Measurements from ENCODE around the gene SNN.

Gene SNN

DNA sequence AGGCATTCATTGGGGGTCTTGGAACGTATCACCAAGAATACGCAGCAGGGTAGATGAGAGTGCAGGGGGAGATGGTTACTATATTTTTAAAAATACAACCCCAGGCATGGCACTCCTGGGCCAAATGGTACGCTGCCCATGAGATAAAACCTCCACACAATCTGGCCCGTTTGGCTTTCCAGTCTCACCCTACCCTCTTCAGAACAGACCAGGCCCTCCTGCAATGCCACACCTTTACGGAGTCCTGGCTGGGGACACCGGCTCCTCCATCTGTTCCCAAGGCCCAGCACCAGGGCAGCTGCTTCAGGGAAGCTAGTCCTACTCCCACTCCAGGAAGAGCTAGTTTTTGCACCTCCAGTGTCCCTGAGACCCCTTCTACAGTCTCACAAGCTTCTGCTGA is 24.4 kb downstream of the SNN start:
- Histone ChIP-seq H2AK5ac (ENCODE audit: low read length) (no peak overlapping the region), H3K27me3 (ENCODE audit: insufficient read depth, low read length) (no peaks in the 10 kb centered on the region), H3K4ac (ENCODE audit: low read depth, low read length) (no peak overlapping the region), H3K9ac (ENCODE audit: low read length) (no peak overlapping the region), H3K4me3 (ENCODE audit: low read depth, low read length) (no peak overlapping the region), H3K79me2 (ENCODE audit: control insufficient read depth, insufficient read depth, low read length, poor library complexity) (no peaks in the 10 kb centered on the region), H3K27ac (ENCODE audit: low read depth, low read length) (no peak overlapping the region), H3K9me3 (ENCODE audit: insufficient read depth, low read depth, low read length) (no peaks in the 10 kb centered on the region), H3K4me2 (ENCODE audit: low read length) (no peak overlapping the region), H3K79me1 (ENCODE audit: low read length) (no peaks in the 10 kb centered on the region), H3K23ac (ENCODE audit: low read length) (no peak overlapping the region), H2AFZ (ENCODE audit: insufficient read depth, low read length, poor library complexity) (no peak overlapping the region), H3K36me3 (ENCODE audit: control insufficient read depth in 1 of 2, insufficient read depth in 2 of 2, low read length in 2 of 2) (peaks cover 36 to 50% of the 10 kb centered on the region in 2 experiments), H3K4me1 (ENCODE audit: control insufficient read depth in 1 of 2, insufficient read depth in 2 of 2, low read length in 2 of 2) (no peaks in the 10 kb centered on the region), H2BK12ac (ENCODE audit: low read length) (no peak overlapping the region), H4K8ac (ENCODE audit: low read depth, low read length) (no peak overlapping the region), H3K14ac (ENCODE audit: low read length) (no peak overlapping the region), H3K18ac (ENCODE audit: low read length) (no peak overlapping the region), H4K12ac (ENCODE audit: low read depth, low read length) (no peak overlapping the region), H2BK120ac (ENCODE audit: insufficient read depth, low read length, poor library complexity) (no peak overlapping the region), H4K91ac (ENCODE audit: low read depth, low read length) (no peak overlapping the region), H2BK5ac (ENCODE audit: low read depth, low read length, poor library complexity) (no peak overlapping the region)
- no peak for DNase-seq
- no CpG with 5 or more reads among the region's 6 CpGs for WGBS (ENCODE audit: extremely low coverage, insufficient coverage, insufficient read length)

DNA sequence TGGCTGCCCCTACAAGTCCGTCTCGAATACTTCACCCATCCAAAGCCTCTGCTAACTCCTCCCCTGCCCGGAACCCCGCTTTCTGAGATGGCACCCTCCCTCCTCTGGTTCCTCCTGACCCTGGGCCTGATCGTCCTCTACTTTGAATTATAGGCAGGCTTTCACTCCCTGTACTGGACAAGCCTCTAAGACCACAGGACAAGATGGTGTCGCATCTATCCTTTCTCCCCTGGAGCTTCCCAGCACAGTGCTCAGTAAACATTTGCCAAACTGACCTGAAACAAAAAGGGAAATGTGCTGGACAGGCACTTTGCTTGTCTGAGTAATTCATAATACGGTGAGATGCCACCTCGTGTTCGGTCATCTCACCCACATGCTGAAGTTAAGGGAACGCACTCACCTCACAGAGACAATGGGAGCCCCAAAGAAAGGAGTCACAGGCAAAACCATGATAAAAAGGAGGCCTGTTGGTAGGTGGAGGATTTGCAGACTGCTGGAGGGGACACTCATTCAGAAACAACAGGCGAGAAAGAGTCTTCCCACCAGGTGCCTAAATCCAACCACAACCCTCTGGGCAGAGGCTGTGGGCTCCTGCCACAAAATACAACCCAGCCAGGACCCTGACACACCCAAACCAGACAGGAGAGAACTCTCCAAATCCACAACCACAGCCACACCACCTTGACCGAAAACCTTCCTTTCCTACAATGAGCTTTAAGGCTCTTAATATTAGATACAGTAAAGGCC is 28.2 kb downstream of the SNN start:
- Histone ChIP-seq H3K14ac (ENCODE audit: low read length) (no peak overlapping the region), H3K4me1 (ENCODE audit: control insufficient read depth in 1 of 2, insufficient read depth in 2 of 2, low read length in 2 of 2) (no peaks in the 10 kb centered on the region), H3K27me3 (ENCODE audit: insufficient read depth, low read length) (no peaks in the 10 kb centered on the region), H3K36me3 (ENCODE audit: control insufficient read depth in 1 of 2, insufficient read depth in 2 of 2, low read length in 2 of 2) (peaks cover 39 to 47% of the 10 kb centered on the region in 2 experiments), H2BK12ac (ENCODE audit: low read length) (no peak overlapping the region), H4K91ac (ENCODE audit: low read depth, low read length) (no peak overlapping the region), H2AK5ac (ENCODE audit: low read length) (no peak overlapping the region), H3K79me2 (ENCODE audit: control insufficient read depth, insufficient read depth, low read length, poor library complexity) (no peaks in the 10 kb centered on the region), H3K23ac (ENCODE audit: low read length) (no peak overlapping the region), H4K12ac (ENCODE audit: low read depth, low read length) (no peak overlapping the region), H2BK120ac (ENCODE audit: insufficient read depth, low read length, poor library complexity) (no peak overlapping the region), H3K4ac (ENCODE audit: low read depth, low read length) (no peak overlapping the region), H2BK5ac (ENCODE audit: low read depth, low read length, poor library complexity) (no peak overlapping the region), H3K9me3 (ENCODE audit: insufficient read depth, low read depth, low read length) (no peaks in the 10 kb centered on the region), H3K4me3 (ENCODE audit: low read depth, low read length) (no peak overlapping the region), H3K4me2 (ENCODE audit: low read length) (no peak overlapping the region), H2AFZ (ENCODE audit: insufficient read depth, low read length, poor library complexity) (no peak overlapping the region), H3K79me1 (ENCODE audit: low read length) (no peaks in the 10 kb centered on the region), H4K8ac (ENCODE audit: low read depth, low read length) (no peak overlapping the region), H3K18ac (ENCODE audit: low read length) (no peak overlapping the region), H3K27ac (ENCODE audit: low read depth, low read length) (no peak overlapping the region), H3K9ac (ENCODE audit: low read length) (no peak overlapping the region)
- WGBS (ENCODE audit: extremely low coverage, insufficient coverage, insufficient read length) = no CpG with 5 or more reads among the region's 12 CpGs
- no peak for DNase-seq

DNA sequence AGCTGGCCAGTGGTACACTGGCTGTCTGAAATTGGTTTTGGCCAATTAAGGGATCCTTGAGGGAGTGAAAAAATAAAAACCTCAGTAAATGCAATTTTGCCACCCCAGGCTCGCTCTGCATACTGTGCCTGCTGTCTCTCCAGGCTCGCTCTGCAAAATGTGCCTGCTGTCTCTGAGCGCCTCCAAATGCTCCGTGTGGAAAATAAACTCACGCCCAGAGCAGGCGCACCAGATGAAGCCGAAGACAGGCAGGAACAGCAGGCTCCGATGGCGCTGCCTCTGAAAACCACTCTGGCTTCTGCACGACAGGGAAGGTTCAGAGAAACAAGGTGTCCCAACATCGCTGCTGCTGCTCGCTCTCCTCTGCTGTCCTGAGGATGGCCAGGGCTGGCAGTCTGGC is 29.1 kb downstream of the SNN start:
- no peak overlapping the region for H2AFZ ChIP-seq (ENCODE audit: insufficient read depth, low read length, poor library complexity)
- no peaks in the 10 kb centered on the region for H3K27me3 ChIP-seq (ENCODE audit: insufficient read depth, low read length)
- no peaks in the 10 kb centered on the region for H3K79me2 ChIP-seq (ENCODE audit: control insufficient read depth, insufficient read depth, low read length, poor library complexity)
- H2AK5ac ChIP-seq (ENCODE audit: low read length) = no peak overlapping the region
- H3K23ac ChIP-seq (ENCODE audit: low read length) = no peak overlapping the region
- H3K79me1 ChIP-seq (ENCODE audit: low read length) = no peaks in the 10 kb centered on the region
- no peak overlapping the region for H3K9ac ChIP-seq (ENCODE audit: low read length)
- no peak overlapping the region for H3K14ac ChIP-seq (ENCODE audit: low read length)
- no peak overlapping the region for H4K91ac ChIP-seq (ENCODE audit: low read depth, low read length)
- H3K18ac ChIP-seq (ENCODE audit: low read length) = no peak overlapping the region
- no peak overlapping the region for H3K4ac ChIP-seq (ENCODE audit: low read depth, low read length)
- no peak overlapping the region for H2BK5ac ChIP-seq (ENCODE audit: low read depth, low read length, poor library complexity)
- H3K4me2 ChIP-seq (ENCODE audit: low read length) = no peak overlapping the region
- H3K36me3 ChIP-seq (ENCODE audit: control insufficient read depth in 1 of 2, insufficient read depth in 2 of 2, low read length in 2 of 2) = peaks cover 33 to 42% of the 10 kb centered on the region in 2 experiments
- no peak overlapping the region for H4K8ac ChIP-seq (ENCODE audit: low read depth, low read length)
- no peak overlapping the region for H2BK120ac ChIP-seq (ENCODE audit: insufficient read depth, low read length, poor library complexity)
- no peak overlapping the region for H4K12ac ChIP-seq (ENCODE audit: low read depth, low read length)
- H3K4me3 ChIP-seq (ENCODE audit: low read depth, low read length) = no peak overlapping the region
- no peak overlapping the region for H3K27ac ChIP-seq (ENCODE audit: low read depth, low read length)
- no peak overlapping the region for H2BK12ac ChIP-seq (ENCODE audit: low read length)
- H3K4me1 ChIP-seq (ENCODE audit: control insufficient read depth in 1 of 2, insufficient read depth in 2 of 2, low read length in 2 of 2) = no peaks in the 10 kb centered on the region
- H3K9me3 ChIP-seq (ENCODE audit: insufficient read depth, low read depth, low read length) = no peaks in the 10 kb centered on the region
- WGBS (ENCODE audit: extremely low coverage, insufficient coverage, insufficient read length) = no CpG with 5 or more reads among the region's 12 CpGs
- no peak for DNase-seq

DNA sequence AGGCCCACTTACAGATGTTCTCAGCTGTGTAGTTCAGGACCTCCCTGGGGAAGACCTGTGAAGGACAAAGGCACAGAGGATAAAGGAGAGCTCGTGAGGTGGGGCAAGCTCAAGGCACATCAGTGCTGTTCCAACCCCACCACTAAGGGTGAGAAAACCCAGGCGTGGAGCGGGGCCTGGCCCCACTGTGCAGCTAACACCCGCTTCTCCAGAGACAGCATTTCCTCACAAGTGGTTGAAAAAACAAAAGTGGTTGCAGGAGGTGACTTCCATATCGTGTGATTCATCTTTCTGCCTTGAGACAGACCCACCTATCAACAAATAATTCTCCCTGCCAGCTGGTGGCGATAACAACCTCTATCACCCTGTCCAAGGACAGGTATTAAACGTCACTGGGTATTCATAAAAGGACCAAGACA is 30.0 kb downstream of the SNN start:
- no peaks in the 10 kb centered on the region for H3K79me1 ChIP-seq (ENCODE audit: low read length)
- peaks cover 31 to 38% of the 10 kb centered on the region in 2 experiments for H3K36me3 ChIP-seq (ENCODE audit: control insufficient read depth in 1 of 2, insufficient read depth in 2 of 2, low read length in 2 of 2)
- no peak overlapping the region for H2AFZ ChIP-seq (ENCODE audit: insufficient read depth, low read length, poor library complexity)
- H3K4ac ChIP-seq (ENCODE audit: low read depth, low read length) = no peak overlapping the region
- no peak overlapping the region for H2BK12ac ChIP-seq (ENCODE audit: low read length)
- no peak overlapping the region for H4K12ac ChIP-seq (ENCODE audit: low read depth, low read length)
- no peak overlapping the region for H3K27ac ChIP-seq (ENCODE audit: low read depth, low read length)
- H3K27me3 ChIP-seq (ENCODE audit: insufficient read depth, low read length) = no peaks in the 10 kb centered on the region
- H3K18ac ChIP-seq (ENCODE audit: low read length) = no peak overlapping the region
- H2BK120ac ChIP-seq (ENCODE audit: insufficient read depth, low read length, poor library complexity) = no peak overlapping the region
- no peak overlapping the region for H4K91ac ChIP-seq (ENCODE audit: low read depth, low read length)
- H3K79me2 ChIP-seq (ENCODE audit: control insufficient read depth, insufficient read depth, low read length, poor library complexity) = no peaks in the 10 kb centered on the region
- no CpG with 5 or more reads among the region's 7 CpGs for WGBS (ENCODE audit: extremely low coverage, insufficient coverage, insufficient read length)
- no peak overlapping the region for H3K4me2 ChIP-seq (ENCODE audit: low read length)
- H3K4me3 ChIP-seq (ENCODE audit: low read depth, low read length) = no peak overlapping the region
- H2AK5ac ChIP-seq (ENCODE audit: low read length) = no peak overlapping the region
- DNase-seq = no peak
- no peak overlapping the region for H4K8ac ChIP-seq (ENCODE audit: low read depth, low read length)
- H3K9ac ChIP-seq (ENCODE audit: low read length) = no peak overlapping the region
- no peak overlapping the region for H2BK5ac ChIP-seq (ENCODE audit: low read depth, low read length, poor library complexity)
- H3K23ac ChIP-seq (ENCODE audit: low read length) = no peak overlapping the region
- H3K9me3 ChIP-seq (ENCODE audit: insufficient read depth, low read depth, low read length) = no peaks in the 10 kb centered on the region
- no peaks in the 10 kb centered on the region for H3K4me1 ChIP-seq (ENCODE audit: control insufficient read depth in 1 of 2, insufficient read depth in 2 of 2, low read length in 2 of 2)
- H3K14ac ChIP-seq (ENCODE audit: low read length) = no peak overlapping the region

Measured in trophoblast cell (in vitro differentiated cells and primary cell).